Heart left ventricle (tissue), 13 donors: ENCODE data around the gene ANKRD35.

ENCODE experiments used
- POLR2A ChIP-seq, 2 donors: fragments of 450-650 bp; IDR thresholded peaks; one replicate each; pipeline ENCODE4 v1.6.1; 2017; ENCODE audit warnings: antibody characterized with exemption in 2 of 2, mild to moderate bottlenecking in 2 of 2, moderate library complexity in 2 of 2
- TF ChIP-seq, protein P1 (sequence below), 12 donors: fragments of 200-600 bp; sonication (generic) in 4 of 12; IDR thresholded peaks; one replicate each; pipeline versions ENCODE4 v1.5.0 to v1.8.0; 2018 to 2022; ENCODE audit warnings: antibody characterized with exemption in 12 of 12, mild to moderate bottlenecking in 5 of 12
- donor health status: ischemic (EF 13 %, LVEDD 7.1; RV severe dilation, severe dysfunction).
- donor health status: DM: no; HTN: yes; CAD: no.
- donor health status: DM: no; HTN: no; CAD: no.
- donor health status: ischemic (EF 25% LVEDD 6.9; RV normal size, moderate dysfunction).
- donor health status: ischemic (EF 25% LVEDD 5.7; RV mildly dilated, moderate dysfunction).
- donor health status: ischemic (EF 35%, LVEDD 5.7; RV mildly dilated, moderate dysfunction).
- donor health status: nonischemic (EF 11% LVEDD 7.7; RV severe dilation, severe dysfunction).
- donor health status: DM: yes; HTN: yes; CAD: no.
- donor health status: PGD.
- donor health status: ischemic (EF 29% LVEDD 5.4; RV normal size, mild dysfunction).
- donor health status: nonischemic (EF 23%, LVEDD 6.1; RV moderate dilation, normal function).

DNA sequence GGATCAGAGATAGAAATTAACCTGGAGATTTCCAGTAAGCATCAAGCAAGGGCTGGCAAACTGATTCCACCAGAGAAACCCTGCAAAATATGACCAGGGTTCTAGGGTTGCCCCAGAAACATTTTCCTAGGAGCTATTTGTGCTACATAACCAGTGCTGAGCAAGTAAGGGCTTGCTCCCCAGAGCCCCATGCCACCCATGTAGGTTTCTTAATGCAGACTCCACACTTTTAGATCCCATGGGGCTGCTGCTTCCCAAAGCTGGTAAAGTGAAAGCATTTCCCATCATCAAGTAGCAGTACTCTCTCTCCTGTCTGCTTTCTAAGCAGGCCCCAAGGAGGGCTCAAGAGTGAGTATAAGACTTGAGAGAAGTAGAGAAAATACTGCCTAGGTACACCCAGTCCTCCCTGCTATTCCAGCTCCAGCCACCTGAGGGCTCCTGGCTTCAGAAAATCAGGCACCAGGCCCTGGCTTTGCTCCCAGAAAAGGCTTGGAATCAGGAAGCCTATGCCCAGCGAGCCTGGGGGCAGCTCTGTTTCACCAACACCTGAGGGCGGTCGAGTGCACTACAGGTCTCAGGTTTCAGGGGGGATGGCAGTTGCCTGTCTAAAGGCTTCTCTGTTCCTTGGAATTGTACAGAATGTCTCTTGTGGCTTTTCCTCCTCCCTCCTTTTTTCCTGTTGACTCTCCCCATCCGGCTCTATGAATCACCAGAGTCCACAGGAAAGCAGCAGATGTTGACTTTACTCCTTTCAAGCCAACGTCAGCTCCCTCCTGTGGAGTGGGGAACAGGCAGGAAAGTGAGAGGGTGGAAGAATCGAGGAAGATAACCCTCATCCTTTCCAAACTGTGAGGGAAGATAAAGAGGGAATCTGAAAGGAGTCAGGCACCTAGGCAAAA, 6.2 kb upstream of the ANKRD35 start:
- TF ChIP-seq, protein P1, sequence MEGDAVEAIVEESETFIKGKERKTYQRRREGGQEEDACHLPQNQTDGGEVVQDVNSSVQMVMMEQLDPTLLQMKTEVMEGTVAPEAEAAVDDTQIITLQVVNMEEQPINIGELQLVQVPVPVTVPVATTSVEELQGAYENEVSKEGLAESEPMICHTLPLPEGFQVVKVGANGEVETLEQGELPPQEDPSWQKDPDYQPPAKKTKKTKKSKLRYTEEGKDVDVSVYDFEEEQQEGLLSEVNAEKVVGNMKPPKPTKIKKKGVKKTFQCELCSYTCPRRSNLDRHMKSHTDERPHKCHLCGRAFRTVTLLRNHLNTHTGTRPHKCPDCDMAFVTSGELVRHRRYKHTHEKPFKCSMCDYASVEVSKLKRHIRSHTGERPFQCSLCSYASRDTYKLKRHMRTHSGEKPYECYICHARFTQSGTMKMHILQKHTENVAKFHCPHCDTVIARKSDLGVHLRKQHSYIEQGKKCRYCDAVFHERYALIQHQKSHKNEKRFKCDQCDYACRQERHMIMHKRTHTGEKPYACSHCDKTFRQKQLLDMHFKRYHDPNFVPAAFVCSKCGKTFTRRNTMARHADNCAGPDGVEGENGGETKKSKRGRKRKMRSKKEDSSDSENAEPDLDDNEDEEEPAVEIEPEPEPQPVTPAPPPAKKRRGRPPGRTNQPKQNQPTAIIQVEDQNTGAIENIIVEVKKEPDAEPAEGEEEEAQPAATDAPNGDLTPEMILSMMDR (IDR thresholded peaks at IDR 0.05), result peak; percentile 85 to 98 (median 94)
- TF ChIP-seq POLR2A (IDR thresholded peaks at IDR 0.05), result no peak
